Kidney (tissue), 14 donors: ENCODE measurements around the gene FAM53A. TPM values are rescaled to one million over a fixed set of nuclear protein-coding genes. Genes with fewer than 3 reads are reported as not detected.

Source experiments
- DNase-seq, 5 donors: peaks; one replicate each; pipeline ENCODE4 v3.0.0-alpha.2; 2013 to 2020
- FAIRE-seq: peaks from 2 replicates; lab custom pipeline; 2012; peaks lifted over from hg19 to GRCh38; lab: Jason Lieb, UNC
- H3K27ac ChIP-seq, 2 donors: one replicate each; pipeline ENCODE4 v1.7.0; 2013; ENCODE audit warnings: low read depth in 2 of 2, low read length in 2 of 2, inconsistent platforms in 1 of 2
- H3K27me3 ChIP-seq: one replicate; pipeline ENCODE4 v1.7.1; 2013; ENCODE audit warnings: low read length, inconsistent platforms; ENCODE audit not compliant: control insufficient read depth, insufficient read depth
- H3K36me3 ChIP-seq, 3 donors: one replicate each; pipeline versions ENCODE4 v1.7.0 to v1.7.1; 2013; ENCODE audit warnings: low read length in 3 of 3, control low read depth in 1 of 3, inconsistent platforms in 1 of 3; ENCODE audit not compliant: insufficient read depth in 3 of 3, control insufficient read depth in 2 of 3
- H3K4me1 ChIP-seq, 3 donors: one replicate each; pipeline versions ENCODE4 v1.7.0 to v1.7.1; 2013; ENCODE audit warnings: low read length in 3 of 3, inconsistent platforms in 1 of 3, low read depth in 1 of 3; ENCODE audit not compliant: control insufficient read depth in 2 of 3, insufficient read depth in 2 of 3
- H3K4me3 ChIP-seq, 3 donors: one replicate each; pipeline versions ENCODE4 v1.7.0 to v1.8.1; 2013; ENCODE audit warnings: low read length in 3 of 3, control low read depth in 1 of 3, inconsistent platforms in 1 of 3
- H3K9ac ChIP-seq, 3 donors: one replicate each; pipeline versions ENCODE4 v1.7.0 to v1.7.1; 2013; ENCODE audit warnings: low read length in 3 of 3, control low read depth in 1 of 3, inconsistent platforms in 1 of 3
- H3K9me3 ChIP-seq, 3 donors: one replicate each; pipeline versions ENCODE4 v1.7.0 to v1.7.1; 2013; ENCODE audit warnings: low read length in 3 of 3, control low read depth in 1 of 3, inconsistent platforms in 1 of 3; ENCODE audit not compliant: control insufficient read depth in 2 of 3, insufficient read depth in 1 of 3
- CTCF ChIP-seq: IDR thresholded peaks from 3 replicates; pipeline ENCODE4 v1.5.1; 2012; ENCODE audit warnings: mild to moderate bottlenecking, moderate library complexity, borderline replicate concordance; ENCODE audit not compliant: insufficient read depth; ENCODE audit errors: extremely low read depth
- intact Hi-C: fragments of 100-400 bp; cut with DNase I; formaldehyde crosslinking; loops from one replicate; pipeline ENCODE4 v1.11.1; 2022
- polyA plus RNA-seq: library from polyadenylated mRNA; stranded (reverse); fragments of 350-450 nt; fragmentation: Illumina TruSeq; extraction: RNeasy Lipid Tissue Mini Kit (QIAGEN cat#74804); gene quantifications from one replicate; pipeline ENCODE4 v1.2.3, GENCODE V29; 2014; ENCODE audit warnings: low read depth, low replicate concordance; ENCODE audit not compliant: insufficient read depth
- total RNA-seq: library from RNA; stranded (reverse); fragmentation: NEBNext Ultra II Directional; extraction: Animal tissue kit (Norgen Biotek cat#: 25700); gene quantifications from one replicate; pipeline ENCODE4 v1.2.1, GENCODE V29; 2021
- donor health status: control.
- donor health status: control.
- donor health status: control.
- donor health status: control.
- donor health status: control.
- donor health status: DM: yes; HTN: yes; CAD: no.
- donor health status: Normal renal cell carcinoma (clear cell type).

FAM53A gene
- total and polyA plus RNA-seq, 2 donors from 2014 or later: 1.2 to 2.9 TPM

GRCh38 chr4:1633993-1634392, 50.1 kb downstream of the FAM53A start:
- Histone ChIP-seq H3K9me3 (no peaks in the 10 kb centered on the region), H3K36me3 (no peaks in the 10 kb centered on the region), H3K4me3 (no peak overlapping the region), H3K27ac (no peak overlapping the region), H3K4me1 (no peaks in the 10 kb centered on the region), H3K9ac (no peak overlapping the region), H3K27me3 (no peaks in the 10 kb centered on the region)
- intact Hi-C loops: no loop called here
- DNase-seq (no peak), FAIRE-seq (no peak)
- no peak for TF ChIP-seq CTCF

GRCh38 chr4:1632109-1633104, 51.7 kb downstream of the FAM53A start:
- H3K9ac ChIP-seq: no peak overlapping the region
- no peaks in the 10 kb centered on the region for H3K27me3 ChIP-seq
- no peak overlapping the region for H3K4me3 ChIP-seq
- intact Hi-C loops: no loop called here
- no peaks in the 10 kb centered on the region for H3K36me3 ChIP-seq
- FAIRE-seq (no peak), DNase-seq (no peak)
- no peaks in the 10 kb centered on the region for H3K9me3 ChIP-seq
- H3K4me1 ChIP-seq: no peaks in the 10 kb centered on the region
- H3K27ac ChIP-seq: no peak overlapping the region
- TF ChIP-seq CTCF: no peak

- intact Hi-C loops: no loop called here
- no peak overlapping the region for H3K9ac ChIP-seq
Observed at GRCh38 chr4:1631136-1631535, 53.0 kb downstream of the FAM53A start.

More at GRCh38 chr4:1631136-1631535, 53.0 kb downstream of the FAM53A start:
- no peaks in the 10 kb centered on the region for H3K9me3 ChIP-seq
- H3K27me3 ChIP-seq: no peaks in the 10 kb centered on the region
- FAIRE-seq (no peak), DNase-seq (no peak)
- no peak overlapping the region for H3K4me3 ChIP-seq
- H3K27ac ChIP-seq: no peak overlapping the region
- no peaks in the 10 kb centered on the region for H3K4me1 ChIP-seq
- TF ChIP-seq CTCF: no peak
- no peaks in the 10 kb centered on the region for H3K36me3 ChIP-seq
